Fibroblast of lung (primary cell): ENCODE measurements around the gene TAS2R1. TPM values are rescaled to one million over a fixed set of nuclear protein-coding genes. Genes with fewer than 3 reads are reported as not detected.
A peak's percentile ranks its signal among the peaks of the same experiment; 100 is the strongest.

Experiments used
- DNase-seq, 2 donors: peaks; one replicate each; pipeline versions ENCODE4 v3.0.0 to v3.0.0-alpha.2; 2010; ENCODE audit warnings: low read depth in 2 of 2
- H2AFZ ChIP-seq: 2 replicates; pipeline ENCODE4 v1.5.1; 2012; ENCODE audit warnings: low read length, control low read depth, inconsistent platforms
- H3K27ac ChIP-seq: 2 replicates; pipeline ENCODE4 v1.5.1; 2011; ENCODE audit warnings: low read length, control low read depth; ENCODE audit not compliant: insufficient read depth
- H3K27me3 ChIP-seq: 2 replicates; pipeline ENCODE4 v1.5.1; 2011; ENCODE audit warnings: mild to moderate bottlenecking, low read length; ENCODE audit not compliant: control insufficient read depth, insufficient read depth
- H3K36me3 ChIP-seq: 2 replicates; pipeline ENCODE4 v1.5.1; 2011; ENCODE audit warnings: low read length; ENCODE audit not compliant: control insufficient read depth, insufficient read depth
- H3K4me1 ChIP-seq: 2 replicates; pipeline ENCODE4 v1.5.1; 2011; ENCODE audit warnings: low read length; ENCODE audit not compliant: control insufficient read depth, insufficient read depth; ENCODE audit errors: extremely low read depth
- H3K4me2 ChIP-seq: 2 replicates; pipeline ENCODE4 v1.5.1; 2011; ENCODE audit warnings: low read length, control low read depth; ENCODE audit not compliant: insufficient read depth; ENCODE audit errors: extremely low read depth
- H3K4me3 ChIP-seq, 4 experiments: fragments of 200-600 bp in 1 of 4; sonication (generic) in 1 of 4; replicated peaks in 1 of 4; 2 replicates each; pipeline ENCODE4 v1.5.1; 2011 to 2016; ENCODE audit warnings: low read length in 4 of 4, low read depth in 3 of 4, mild to moderate bottlenecking in 3 of 4, control low read depth in 2 of 4, inconsistent platforms in 1 of 4, mixed read lengths in 1 of 4; ENCODE audit not compliant: insufficient read depth in 1 of 4; ENCODE audit errors: control extremely low read depth in 1 of 4
- H3K79me2 ChIP-seq: 2 replicates; pipeline ENCODE4 v1.5.1; 2012; ENCODE audit warnings: mild to moderate bottlenecking, low read length, inconsistent platforms; ENCODE audit not compliant: control insufficient read depth, insufficient read depth
- H3K9ac ChIP-seq: 2 replicates; pipeline ENCODE4 v1.5.1; 2011; ENCODE audit warnings: mild to moderate bottlenecking, low read length, control low read depth; ENCODE audit not compliant: insufficient read depth
- H3K9me3 ChIP-seq: 2 replicates; pipeline ENCODE4 v1.5.1; 2012; ENCODE audit warnings: low read depth, low read length; ENCODE audit not compliant: control insufficient read depth, insufficient read depth
- H4K20me1 ChIP-seq: 2 replicates; pipeline ENCODE4 v1.5.1; 2011; ENCODE audit warnings: low read length; ENCODE audit not compliant: control insufficient read depth, insufficient read depth; ENCODE audit errors: extremely low read depth
- CTCF ChIP-seq, 2 donors: IDR thresholded peaks in 1 of 2; conservative IDR thresholded peaks in 1 of 2; 1 replicate in 1 of 2; 2 replicates in 1 of 2; pipeline ENCODE4 v1.5.1; 2011 to 2012; ENCODE audit warnings: low read length in 2 of 2, control low read depth in 1 of 2, inconsistent platforms in 1 of 2, low read depth in 1 of 2, mild to moderate bottlenecking in 1 of 2
- EZH2 ChIP-seq: IDR thresholded peaks from 2 replicates; pipeline ENCODE4 v1.5.1; 2012; ENCODE audit warnings: low read length, control low read depth, mild to moderate bottlenecking; ENCODE audit errors: missing control alignments
- polyA plus RNA-seq, 2 donors: library from polyadenylated mRNA; depleted of rRNA in 1 of 2; stranded (reverse) in 1 of 2; unstranded in 1 of 2; fragments of >200 nt; gene quantifications; 2 replicates each; pipeline ENCODE4 v1.2.1, GENCODE V29; 2011 to 2012; ENCODE audit warnings: missing spikeins in 1 of 2
- total RNA-seq: library from RNA; depleted of rRNA; stranded (reverse); fragments of >200 nt; gene quantifications from 2 replicates; pipeline ENCODE4 v1.2.1, GENCODE V29; 2014

Gene TAS2R1
- total and polyA plus RNA-seq, 2 donors (not counting 1 experiment from before 2014, with no cell fraction given) = 0.18 TPM; not detected in 1

DNA sequence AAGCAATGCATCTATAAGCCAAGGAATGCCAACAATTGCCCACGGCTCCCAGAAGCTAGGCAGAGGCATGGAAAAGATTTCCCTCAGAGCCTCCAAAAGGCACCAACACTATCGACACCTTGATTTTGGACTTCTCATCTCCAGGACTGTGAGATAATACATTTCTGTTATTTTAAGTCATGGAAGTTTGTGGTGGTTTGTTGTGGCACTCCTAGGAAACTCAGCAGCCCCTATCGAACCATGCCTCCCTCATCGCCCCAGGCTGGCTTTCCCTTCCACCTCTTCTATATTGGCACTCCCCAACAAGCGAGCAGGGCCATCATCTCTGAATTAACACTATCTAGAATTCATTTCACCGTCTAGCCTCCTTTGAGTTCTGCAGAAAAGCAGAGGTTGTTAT is 33.7 kb upstream of the TAS2R1 start:
- DNase-seq = no peak
- Histone ChIP-seq H3K4me3 (no peak overlapping the region), H3K27ac (no peak overlapping the region), H3K4me1 (no peaks in the 10 kb centered on the region), H2AFZ (no peak overlapping the region), H3K36me3 (no peaks in the 10 kb centered on the region), H3K79me2 (no peaks in the 10 kb centered on the region), H3K27me3 (no peaks in the 10 kb centered on the region), H3K9ac (no peak overlapping the region), H3K4me2 (no peak overlapping the region), H3K9me3 (no peaks in the 10 kb centered on the region), H4K20me1 (no peaks in the 10 kb centered on the region)
- TF ChIP-seq CTCF (conservative IDR thresholded peaks at IDR 0.05 in 1 of 2, IDR thresholded peaks at IDR 0.05 in 1 of 2; ENCODE audit: low read depth in 1 of 2, low read length in 2 of 2) (no peak), EZH2 (no peak)

- Histone ChIP-seq H3K9ac (no peak overlapping the region), H3K36me3 (no peaks in the 10 kb centered on the region), H3K4me3 (no peak overlapping the region), H2AFZ (no peak overlapping the region), H4K20me1 (no peaks in the 10 kb centered on the region), H3K27ac (no peak overlapping the region), H3K79me2 (no peaks in the 10 kb centered on the region), H3K27me3 (no peaks in the 10 kb centered on the region), H3K4me1 (no peaks in the 10 kb centered on the region), H3K4me2 (no peak overlapping the region), H3K9me3 (no peaks in the 10 kb centered on the region)
- peak in 1 of 2 donors; percentile 22 for DNase-seq
- TF ChIP-seq EZH2 (no peak), CTCF (conservative IDR thresholded peaks at IDR 0.05 in 1 of 2, IDR thresholded peaks at IDR 0.05 in 1 of 2; ENCODE audit: low read depth in 1 of 2, low read length in 2 of 2) (no peak)
Measured at GRCh38 chr5:9661316-9662015, 31.3 kb upstream of the TAS2R1 start.

- Histone ChIP-seq H3K4me2 (no peak overlapping the region), H2AFZ (no peak overlapping the region)
Measured at GRCh38 chr5:9658706-9659105, 28.6 kb upstream of the TAS2R1 start.

More at GRCh38 chr5:9658706-9659105, 28.6 kb upstream of the TAS2R1 start:
- H3K27ac ChIP-seq = no peak overlapping the region
- H3K79me2 ChIP-seq = no peaks in the 10 kb centered on the region
- no peak overlapping the region for H3K9ac ChIP-seq
- no peaks in the 10 kb centered on the region for H4K20me1 ChIP-seq
- no peaks in the 10 kb centered on the region for H3K36me3 ChIP-seq
- peaks cover 4% of the 10 kb centered on the region for H3K4me1 ChIP-seq
- H3K27me3 ChIP-seq = no peaks in the 10 kb centered on the region
- no peak overlapping the region for H3K4me3 ChIP-seq
- no peak for DNase-seq
- TF ChIP-seq CTCF (conservative IDR thresholded peaks at IDR 0.05 in 1 of 2, IDR thresholded peaks at IDR 0.05 in 1 of 2; ENCODE audit: low read depth in 1 of 2, low read length in 2 of 2) (no peak), EZH2 (no peak)
- H3K9me3 ChIP-seq = no peaks in the 10 kb centered on the region
